HepG2 (cell line): ENCODE measurements around the gene TPCN2. TPM values are rescaled to one million over a fixed set of nuclear protein-coding genes. Genes with fewer than 3 reads are reported as not detected.

Source experiments
- ATAC-seq: fragments of 200-7000 bp; cut with Tn5 transposase; 3 replicates; pipeline ENCODE4 v1.9.1; 2020; ENCODE audit warnings: mild to moderate bottlenecking, moderate library complexity
- BruUV-seq: library from RNA; stranded (reverse); fragments of 400-500 nt; replicated peaks from 2 replicates; lab custom pipeline; 2021; lab: Mats Ljungman, UMichigan
- CTCF ChIA-PET: fragments of 300-600 bp; formaldehyde crosslinking; extraction: SDS; loops from one replicate; lab custom pipeline; 2021; ENCODE audit warnings: low total read pairs, inconsistent platforms, low intra/inter-chr PET ratio; lab: Yijun Ruan, JAX
- POLR2A ChIA-PET: fragments of 350-600 bp; sonication (Branson Sonifier 250); formaldehyde crosslinking; loops from one replicate; lab custom pipeline; 2020; ENCODE audit warnings: antibody characterized with exemption, inconsistent platforms; lab: Yijun Ruan, JAX
- DNase-seq: peaks from one replicate; pipeline ENCODE4 v3.0.0-alpha.2; 2015; ENCODE audit warnings: low spot score
- FAIRE-seq: peaks from 3 replicates; lab custom pipeline; 2011; peaks lifted over from hg19 to GRCh38; lab: Jason Lieb, UNC
- H2AFZ ChIP-seq: one replicate; pipeline ENCODE4 v1.6.1; 2011; ENCODE audit warnings: low read length, inconsistent platforms
- H3K27ac ChIP-seq: fragments of 300-600 bp; 3 replicates; pipeline ENCODE4 v1.8.0; 2011; ENCODE audit warnings: mixed run types, mild to moderate bottlenecking, mixed read lengths, low read length, inconsistent platforms; ENCODE audit not compliant: insufficient read depth; ENCODE audit errors: extremely low read length
- H3K27me3 ChIP-seq, 2 experiments: fragments of 200-600 bp in 1 of 2; 2 replicates in 1 of 2; 3 replicates in 1 of 2; pipeline versions ENCODE4 v1.6.0 to v1.8.0; 2011; ENCODE audit warnings: low read length in 2 of 2, mild to moderate bottlenecking in 2 of 2, moderate library complexity in 2 of 2, inconsistent platforms in 1 of 2; ENCODE audit not compliant: insufficient read depth in 2 of 2, control insufficient read depth in 1 of 2
- H3K36me3 ChIP-seq, 2 experiments: fragments of 200-600 bp in 1 of 2; replicated peaks in 1 of 2; 2 replicates in 1 of 2; 3 replicates in 1 of 2; pipeline versions ENCODE4 v1.5.1 to v1.8.0; 2011; ENCODE audit warnings: low read length in 2 of 2, inconsistent platforms in 1 of 2; ENCODE audit not compliant: insufficient read depth in 2 of 2, control insufficient read depth in 1 of 2
- H3K4me1 ChIP-seq: 2 replicates; pipeline ENCODE4 v1.5.1; 2012; ENCODE audit warnings: low read length, inconsistent platforms; ENCODE audit not compliant: insufficient read depth
- H3K4me2 ChIP-seq: 2 replicates; pipeline ENCODE4 v1.6.0; 2011; ENCODE audit warnings: low read depth, low read length, inconsistent platforms
- H3K4me3 ChIP-seq, 3 experiments: fragments of 200-600 bp in 1 of 3; sonication (generic), shearing (Covaris generic) in 1 of 3; replicated peaks in 1 of 3; 2 replicates each; pipeline ENCODE4 v1.5.1; 2011 to 2016; ENCODE audit warnings: low read length in 3 of 3, inconsistent platforms in 2 of 3, low read depth in 2 of 3, mild to moderate bottlenecking in 2 of 3, control low read depth in 1 of 3, mixed read lengths in 1 of 3; ENCODE audit not compliant: insufficient read depth in 1 of 3
- H3K79me2 ChIP-seq: one replicate; pipeline ENCODE4 v1.6.1; 2011; ENCODE audit warnings: low read length, inconsistent platforms; ENCODE audit not compliant: insufficient read depth
- H3K9ac ChIP-seq: 2 replicates; pipeline ENCODE4 v1.6.0; 2011; ENCODE audit warnings: mild to moderate bottlenecking, low read depth, low read length, inconsistent platforms; ENCODE audit not compliant: insufficient read depth
- H3K9me3 ChIP-seq: 2 replicates; pipeline ENCODE4 v1.5.1; 2012; ENCODE audit warnings: mild to moderate bottlenecking, low read length
- H4K20me1 ChIP-seq: 2 replicates; pipeline ENCODE4 v1.6.0; 2011; ENCODE audit warnings: inconsistent platforms, mild to moderate bottlenecking, low read length, moderate library complexity; ENCODE audit not compliant: insufficient read depth
- AGO2 ChIP-seq: fragments of 200-400 bp; formaldehyde crosslinking; optimal IDR thresholded peaks from 2 replicates; pipeline ENCODE3; 2017; ENCODE audit warnings: mild to moderate bottlenecking, low read depth, low read length, moderate library complexity
- HDAC6 ChIP-seq: fragments of 200-600 bp; sonication (generic); IDR thresholded peaks from 2 replicates; pipeline ENCODE4 v1.7.0; 2017; ENCODE audit warnings: mild to moderate bottlenecking, antibody characterized with exemption, low read length, low read depth
- HOXA3 ChIP-seq: sonication (generic); formaldehyde crosslinking; IDR thresholded peaks from 2 replicates; pipeline ENCODE4 v1.5.0; 2020; ENCODE audit warnings: missing genetic modification reagents
- MAFG ChIP-seq: sonication (generic); formaldehyde crosslinking; IDR thresholded peaks from 2 replicates; pipeline ENCODE4 v1.5.1; 2020; ENCODE audit warnings: mild to moderate bottlenecking, missing genetic modification reagents
- MXD1 ChIP-seq: sonication (generic); formaldehyde crosslinking; IDR thresholded peaks from 2 replicates; pipeline ENCODE4 v1.4.0; 2020; ENCODE audit warnings: mild to moderate bottlenecking, missing genetic modification reagents
- ZKSCAN1 ChIP-seq: fragments of 150-350 bp; IDR thresholded peaks from 2 replicates; pipeline ENCODE4 v1.6.1; 2014; ENCODE audit warnings: low read length
- ZNF225 ChIP-seq: sonication (generic); formaldehyde crosslinking; IDR thresholded peaks from 2 replicates; pipeline ENCODE4 v1.4.0; 2020; ENCODE audit warnings: mild to moderate bottlenecking, missing genetic modification reagents
- ZNF235 ChIP-seq: sonication (generic); formaldehyde crosslinking; IDR thresholded peaks from 2 replicates; pipeline ENCODE4 v1.8.1; 2023; ENCODE audit warnings: mild to moderate bottlenecking, missing genetic modification reagents, borderline replicate concordance
- ZNF44 ChIP-seq: sonication (generic); formaldehyde crosslinking; IDR thresholded peaks from 2 replicates; pipeline ENCODE4 v1.5.1; 2020; ENCODE audit warnings: mild to moderate bottlenecking, missing genetic modification reagents
- ZNF687 ChIP-seq: sonication (generic); formaldehyde crosslinking; IDR thresholded peaks from 2 replicates; pipeline ENCODE4 v1.5.1; 2020; ENCODE audit warnings: mild to moderate bottlenecking, missing genetic modification reagents, moderate library complexity
- WGBS: methylation state at CpG from one replicate; pipeline ENCODE4 v1.1.6; 2017; ENCODE audit warnings: low lambda C conversion rate; 5-methylcytosine and 5-hydroxymethylcytosine counted together
- in situ Hi-C: cut with HindIII; loops from 2 replicates; pipeline ENCODE4 v1.10.0; 2017; ENCODE audit warnings: low pct_unique_long_range_greater_than_20kb; ENCODE audit not compliant: extremely low pct_ligation_motif_present
- intact Hi-C: fragments of 100-400 bp; cut with micrococcal nuclease; formaldehyde crosslinking; loops from one replicate; pipeline ENCODE4 v1.10.0; 2022; ENCODE audit not compliant: unreplicated experiment
- polyA plus RNA-seq, 8 experiments: library from polyadenylated mRNA; depleted of rRNA in 3 of 8; stranded (reverse) in 7 of 8; unstranded in 1 of 8; fragments of >200 nt; fragmentation: Illumina TruSeq in 4 of 8; extraction: Trizol in 4 of 8; gene quantifications; 2 replicates each; pipeline versions ENCODE4 v1.2.1 to v1.2.3, GENCODE V29; 2011 to 2016; ENCODE audit warnings: low read depth in 4 of 8, missing spikeins in 1 of 8, mixed read lengths in 1 of 8; ENCODE audit not compliant: insufficient read depth in 1 of 8
- total RNA-seq, 5 experiments: library from RNA; depleted of rRNA; stranded (reverse); fragments of >200 nt; fragmentation: Illumina TruSeq; extraction: Trizol; gene quantifications; 2 replicates each; pipeline ENCODE4 v1.2.3, GENCODE V29; 2016; ENCODE audit warnings: low read depth in 1 of 5
- TF ChIP-seq, protein P1 (sequence below): sonication (generic); formaldehyde crosslinking; IDR thresholded peaks from 2 replicates; pipeline ENCODE4 v1.4.0; 2020; ENCODE audit warnings: mild to moderate bottlenecking, missing genetic modification reagents

Gene TPCN2
- total and polyA plus RNA-seq, 2 of the 13 experiments (the other 11 are each of a cell fraction or from before 2014, with no cell fraction given): 5.6 to 5.9 TPM

GRCh38 chr11:69058511-69059270, 10.0 kb downstream of the TPCN2 start (continued):
- TF ChIP-seq ZNF44 (CRISPR knock-in tag) (no peak), ZNF687 (CRISPR knock-in tag) (no peak), ZNF235 (CRISPR knock-in tag) (no peak), HOXA3 (CRISPR knock-in tag) (no peak)

- Histone ChIP-seq H3K4me2 (no peak overlapping the region), H3K4me1 (peaks cover 11% of the 10 kb centered on the region), H3K4me3 (no peak overlapping the region), H3K79me2 (no peaks in the 10 kb centered on the region), H3K27ac (no peak overlapping the region), H3K36me3 (peaks cover 4 to 13% of the 10 kb centered on the region in 2 experiments; a peak in 3 of 5 replicates), H4K20me1 (peaks cover 5% of the 10 kb centered on the region; the same call in 1 of the 2 replicates), H2AFZ (no peak overlapping the region), H3K27me3 (no peaks in the 10 kb centered on the region), H3K9ac (no peak overlapping the region), H3K9me3 (no peaks in the 10 kb centered on the region)
- CTCF ChIA-PET: no interaction called here
- no TSS peak for BruUV-seq
- no CpG with 5 or more reads among the region's 7 CpGs for WGBS
- TF ChIP-seq HDAC6: no peak
- TF ChIP-seq, protein P1, sequence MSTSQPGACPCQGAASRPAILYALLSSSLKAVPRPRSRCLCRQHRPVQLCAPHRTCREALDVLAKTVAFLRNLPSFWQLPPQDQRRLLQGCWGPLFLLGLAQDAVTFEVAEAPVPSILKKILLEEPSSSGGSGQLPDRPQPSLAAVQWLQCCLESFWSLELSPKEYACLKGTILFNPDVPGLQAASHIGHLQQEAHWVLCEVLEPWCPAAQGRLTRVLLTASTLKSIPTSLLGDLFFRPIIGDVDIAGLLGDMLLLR (CRISPR knock-in tag): no peak
- TF ChIP-seq ZNF225 (CRISPR knock-in tag): no peak
- no peak for TF ChIP-seq MAFG
- no peak for TF ChIP-seq AGO2
- no peak for TF ChIP-seq MXD1 (CRISPR knock-in tag)
- no peak for TF ChIP-seq ZKSCAN1
- POLR2A ChIA-PET: no interaction called here
- intact Hi-C loops: no loop called here
- DNase-seq (no peak), FAIRE-seq (no peak), ATAC-seq (no peak)
- in situ Hi-C loops: no loop called here
These were observed 10.7 kb downstream of the TPCN2 start for GRCh38 chr11:69059429-69059828.
